ENCODE results near the gene ARSB.

DNA sequence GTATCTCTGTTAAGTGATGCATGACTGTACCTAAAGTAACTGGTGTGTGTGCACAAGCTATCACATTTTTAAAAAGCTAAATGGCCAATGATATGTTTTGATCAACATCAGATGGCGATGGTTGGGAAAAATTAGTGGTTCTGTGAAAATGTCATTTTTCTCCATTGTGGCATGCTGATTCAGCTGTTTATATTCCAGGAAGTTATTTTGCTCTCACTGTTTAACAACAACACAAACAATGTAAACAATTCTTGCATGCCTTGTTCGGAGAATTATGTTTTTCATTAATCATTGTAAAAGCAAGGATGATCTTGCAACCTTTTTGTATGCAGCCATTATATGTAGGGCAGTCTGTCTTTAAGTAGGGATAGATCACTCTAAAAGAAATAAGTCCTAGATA is 230.5 kb downstream of the ARSB start:
- TF ChIP-seq, protein P1, sequence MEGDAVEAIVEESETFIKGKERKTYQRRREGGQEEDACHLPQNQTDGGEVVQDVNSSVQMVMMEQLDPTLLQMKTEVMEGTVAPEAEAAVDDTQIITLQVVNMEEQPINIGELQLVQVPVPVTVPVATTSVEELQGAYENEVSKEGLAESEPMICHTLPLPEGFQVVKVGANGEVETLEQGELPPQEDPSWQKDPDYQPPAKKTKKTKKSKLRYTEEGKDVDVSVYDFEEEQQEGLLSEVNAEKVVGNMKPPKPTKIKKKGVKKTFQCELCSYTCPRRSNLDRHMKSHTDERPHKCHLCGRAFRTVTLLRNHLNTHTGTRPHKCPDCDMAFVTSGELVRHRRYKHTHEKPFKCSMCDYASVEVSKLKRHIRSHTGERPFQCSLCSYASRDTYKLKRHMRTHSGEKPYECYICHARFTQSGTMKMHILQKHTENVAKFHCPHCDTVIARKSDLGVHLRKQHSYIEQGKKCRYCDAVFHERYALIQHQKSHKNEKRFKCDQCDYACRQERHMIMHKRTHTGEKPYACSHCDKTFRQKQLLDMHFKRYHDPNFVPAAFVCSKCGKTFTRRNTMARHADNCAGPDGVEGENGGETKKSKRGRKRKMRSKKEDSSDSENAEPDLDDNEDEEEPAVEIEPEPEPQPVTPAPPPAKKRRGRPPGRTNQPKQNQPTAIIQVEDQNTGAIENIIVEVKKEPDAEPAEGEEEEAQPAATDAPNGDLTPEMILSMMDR (IDR thresholded peaks at IDR 0.05; ENCODE audit: low read depth, low read length) = no peak
- TF ChIP-seq EZH2phosphoT487 (IDR thresholded peaks at IDR 0.05; ENCODE audit: low read depth) = no peak
